ENCODE results near the gene WASF2. TPM values are rescaled to one million over a fixed set of nuclear protein-coding genes. Genes with fewer than 3 reads are reported as not detected.
"Not testable (repeated sequence)": the region's sequence is repeated elsewhere in the genome, so short reads cannot be mapped to it uniquely, and the experiment has no call there.

Gene WASF2
- total RNA-seq, 2 experiments from 2014 or later = 119 to 121 TPM

- H3K4me3 Mint-ChIP-seq = peak overlapping the region; percentile 73
- TF ChIP-seq CTCF (IDR thresholded peaks at IDR 0.05) = no peak
- ChIA-PET POLR2A (interaction anchor here (0.9 to 3.2 kb wide), 10 partner anchors 8 to 86 kb away, joined by 3 to 23 read pairs (median 4); partner anchors contain the start of gene WASF2), CTCF (interaction anchor here (0.9 to 1.8 kb wide), 2 partner anchors 19 to 41 kb away, joined by 3 to 10 read pairs; no protein-coding TSS in a partner anchor)
- DNase-seq (peak in 3 of 14 experiments; percentile 36 to 60 (median 59)), ATAC-seq (ENCODE audit: poor library complexity) (no peak)
- H3K4me1 ChIP-seq (ENCODE audit: insufficient read depth, low read length) = peaks cover 77% of the 10 kb centered on the region
- peak overlapping the region; percentile 54 to 65 for H3K27ac ChIP-seq (ENCODE audit: low read depth in 1 of 2, low read length in 2 of 2)
- H3K27me3 ChIP-seq (ENCODE audit: control insufficient read depth in 1 of 2, insufficient read depth in 2 of 2, low read length in 2 of 2) = no peaks in the 10 kb centered on the region
- no peaks in the 10 kb centered on the region for H3K9me3 ChIP-seq (ENCODE audit: control insufficient read depth in 1 of 2, insufficient read depth in 1 of 2, low read length in 2 of 2)
- H3K36me3 Mint-ChIP-seq (ENCODE audit: low read depth) = peaks cover 24% of the 10 kb centered on the region
- peak overlapping the region; percentile 21 for H3K4me3 ChIP-seq (ENCODE audit: low read length)
- peak overlapping the region; percentile 80 for H3K27ac Mint-ChIP-seq
- intact Hi-C loops (cut with DNase I, micrococcal nuclease) = loop anchor here (5.0 kb wide), 2 partner anchors 37 to 87 kb away; no protein-coding TSS in a partner anchor
- no peaks in the 10 kb centered on the region for H3K9me3 Mint-ChIP-seq
- H3K4me1 Mint-ChIP-seq (ENCODE audit: low read depth) = peaks cover 83% of the 10 kb centered on the region
- H3K36me3 ChIP-seq (ENCODE audit: insufficient read depth, low read length) = peaks cover 9% of the 10 kb centered on the region
- no peaks in the 10 kb centered on the region for H3K27me3 Mint-ChIP-seq
These were observed 54.3 kb downstream of the WASF2 start for GRCh38 chr1:27435566-27436203.

GRCh38 chr1:27433706-27434105, 56.3 kb downstream of the WASF2 start:
- Histone ChIP-seq H3K4me1 (ENCODE audit: insufficient read depth, low read length) (peaks cover 90% of the 10 kb centered on the region), H3K27ac (ENCODE audit: low read depth in 1 of 2, low read length in 2 of 2) (no peak overlapping the region), H3K36me3 (ENCODE audit: insufficient read depth, low read length) (no peaks in the 10 kb centered on the region), H3K4me3 (ENCODE audit: low read length) (no peak overlapping the region), H3K9me3 (ENCODE audit: control insufficient read depth in 1 of 2, insufficient read depth in 1 of 2, low read length in 2 of 2) (no peaks in the 10 kb centered on the region), H3K27me3 (ENCODE audit: control insufficient read depth in 1 of 2, insufficient read depth in 2 of 2, low read length in 2 of 2) (no peaks in the 10 kb centered on the region)
- intact Hi-C loops (cut with DNase I, micrococcal nuclease) = loop anchor here (5.0 kb wide), 2 partner anchors 39 to 59 kb away; partner anchors contain the start of gene WASF2 (in 1 of the 2)
- H3K4me1 Mint-ChIP-seq (ENCODE audit: low read depth) = peaks cover 87% of the 10 kb centered on the region
- H3K27ac Mint-ChIP-seq = peak overlapping the region; percentile 80
- peaks cover 10% of the 10 kb centered on the region for H3K36me3 Mint-ChIP-seq (ENCODE audit: low read depth)
- H3K9me3 Mint-ChIP-seq = no peaks in the 10 kb centered on the region
- POLR2A ChIA-PET = interaction anchor here (1.1 to 1.3 kb wide), 2 partner anchors 10 to 56 kb away, joined by 4 to 5 read pairs; partner anchors contain the start of gene WASF2
- peak overlapping the region; percentile 27 for H3K4me3 Mint-ChIP-seq
- DNase-seq = no peak
- CTCF ChIA-PET = no interaction called here
- no peak for TF ChIP-seq CTCF (IDR thresholded peaks at IDR 0.05)
- H3K27me3 Mint-ChIP-seq = no peaks in the 10 kb centered on the region
- ATAC-seq (ENCODE audit: poor library complexity) = no peak

- Mint-ChIP-seq H3K27ac (peak overlapping the region; percentile 80), H3K4me1 (ENCODE audit: low read depth) (peaks cover 87% of the 10 kb centered on the region), H3K36me3 (ENCODE audit: low read depth) (peaks cover 14% of the 10 kb centered on the region)
- CTCF ChIA-PET; H3K36me3 ChIP-seq (ENCODE audit: insufficient read depth, low read length); H3K9me3 ChIP-seq (ENCODE audit: control insufficient read depth in 1 of 2, insufficient read depth in 1 of 2, low read length in 2 of 2); DNase-seq; POLR2A ChIA-PET; H3K4me3 Mint-ChIP-seq; H3K27me3 Mint-ChIP-seq; ATAC-seq (ENCODE audit: poor library complexity); H3K9me3 Mint-ChIP-seq; H3K27me3 ChIP-seq (ENCODE audit: control insufficient read depth in 1 of 2, insufficient read depth in 2 of 2, low read length in 2 of 2); H3K4me3 ChIP-seq (ENCODE audit: low read length): not testable (repeated sequence)
- peaks cover 91% of the 10 kb centered on the region for H3K4me1 ChIP-seq (ENCODE audit: insufficient read depth, low read length)
- peak overlapping the region in 1 of 2 donors; percentile 32 for H3K27ac ChIP-seq (ENCODE audit: low read depth in 1 of 2, low read length in 2 of 2)
- intact Hi-C loops (cut with DNase I, micrococcal nuclease) = loop anchor here (5.0 kb wide), 2 partner anchors 40 to 60 kb away; partner anchors contain the start of gene WASF2 (in 1 of the 2)
These were observed 57.2 kb downstream of the WASF2 start for GRCh38 chr1:27432725-27433124.

Data from CD4-positive, alpha-beta T cell (primary cell).